ENCODE results near the gene IPO9.

Gene IPO9

GRCh38 chr1:201892211-201892610 lies 63.3 kb downstream of the IPO9 start:
- Histone ChIP-seq H3K9me3 (ENCODE audit: control insufficient read depth in 5 of 5, low read length in 5 of 5) (no peaks in the 10 kb centered on the region), H3K9ac (ENCODE audit: low read length in 5 of 5) (no peak overlapping the region), H3K4me1 (ENCODE audit: control insufficient read depth in 5 of 5, insufficient read depth in 5 of 5, low read length in 5 of 5) (peaks cover 2 to 20% (median 18%) of the 10 kb centered on the region in 5 donors), H3K36me3 (ENCODE audit: control insufficient read depth in 5 of 5, insufficient read depth in 5 of 5, low read length in 5 of 5) (peaks cover 0 to 7% (median 0%) of the 10 kb centered on the region in 5 donors), H3K27ac (ENCODE audit: low read depth, low read length) (no peak overlapping the region), H3K4me3 (ENCODE audit: low read depth in 1 of 5, low read length in 5 of 5) (no peak overlapping the region), H3K27me3 (ENCODE audit: control insufficient read depth in 5 of 5, insufficient read depth in 4 of 5, low read length in 5 of 5) (peaks cover 0 to 3% (median 0%) of the 10 kb centered on the region in 5 donors)

GRCh38 chr1:201893431-201893830 lies 64.5 kb downstream of the IPO9 start:
- Histone ChIP-seq H3K27me3 (ENCODE audit: control insufficient read depth in 5 of 5, insufficient read depth in 4 of 5, low read length in 5 of 5) (peaks cover 0 to 3% (median 0%) of the 10 kb centered on the region in 5 donors), H3K4me3 (ENCODE audit: low read depth in 1 of 5, low read length in 5 of 5) (no peak overlapping the region), H3K9ac (ENCODE audit: low read length in 5 of 5) (no peak overlapping the region), H3K36me3 (ENCODE audit: control insufficient read depth in 5 of 5, insufficient read depth in 5 of 5, low read length in 5 of 5) (peaks cover 0 to 18% (median 7%) of the 10 kb centered on the region in 5 donors), H3K27ac (ENCODE audit: low read depth, low read length) (no peak overlapping the region), H3K9me3 (ENCODE audit: control insufficient read depth in 5 of 5, low read length in 5 of 5) (no peaks in the 10 kb centered on the region), H3K4me1 (ENCODE audit: control insufficient read depth in 5 of 5, insufficient read depth in 5 of 5, low read length in 5 of 5) (peaks cover 2 to 15% (median 13%) of the 10 kb centered on the region in 5 donors)

DNA sequence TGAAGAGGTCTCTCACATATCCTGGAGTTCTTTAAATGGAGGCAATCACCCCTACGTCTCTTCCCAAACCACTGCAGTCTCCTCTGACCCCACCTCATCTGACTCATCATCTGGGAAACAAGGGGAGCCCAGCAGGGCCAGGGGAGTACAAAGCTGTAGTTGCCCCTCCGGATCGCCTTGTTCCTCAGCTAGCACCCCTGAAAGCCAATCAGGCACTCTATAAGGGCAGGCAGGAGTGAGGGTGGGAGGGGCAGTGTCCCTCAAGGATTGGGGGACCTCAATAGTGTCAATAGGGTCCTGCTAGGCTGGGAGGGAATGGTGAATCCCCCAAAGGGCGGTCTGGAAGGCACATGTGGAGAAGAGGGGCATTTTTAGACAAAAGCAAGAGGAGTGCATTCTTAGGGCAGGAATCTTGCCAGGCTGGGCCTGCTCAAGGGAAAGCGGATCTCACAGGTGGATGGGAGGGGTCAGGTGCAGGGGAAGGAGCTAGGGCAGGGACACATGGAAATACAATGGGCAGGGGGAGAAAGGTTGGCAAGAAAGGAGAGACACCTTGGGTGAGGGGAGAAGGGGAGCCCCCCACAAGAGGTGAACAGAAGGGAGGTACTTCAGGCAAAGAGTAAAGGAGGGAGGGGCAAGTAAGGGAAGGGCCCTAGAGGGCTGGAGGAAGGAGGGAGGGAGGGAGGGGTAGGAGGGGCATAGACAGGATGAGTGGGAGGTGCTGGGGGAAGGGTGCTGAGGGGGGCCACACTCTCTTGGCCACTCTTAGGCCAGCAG lies 65.6 kb downstream of the IPO9 start:
- Histone ChIP-seq H3K4me3 (ENCODE audit: low read depth in 1 of 5, low read length in 5 of 5) (no peak overlapping the region), H3K4me1 (ENCODE audit: control insufficient read depth in 5 of 5, insufficient read depth in 5 of 5, low read length in 5 of 5) (peaks cover under 1 to 6% (median 5%) of the 10 kb centered on the region in 5 donors), H3K27ac (ENCODE audit: low read depth, low read length) (no peak overlapping the region), H3K9me3 (ENCODE audit: control insufficient read depth in 5 of 5, low read length in 5 of 5) (no peaks in the 10 kb centered on the region), H3K27me3 (ENCODE audit: control insufficient read depth in 5 of 5, insufficient read depth in 4 of 5, low read length in 5 of 5) (peaks cover 0 to under 1% (median 0%) of the 10 kb centered on the region in 5 donors), H3K9ac (ENCODE audit: low read length in 5 of 5) (no peak overlapping the region), H3K36me3 (ENCODE audit: control insufficient read depth in 5 of 5, insufficient read depth in 5 of 5, low read length in 5 of 5) (peaks cover 0 to 24% (median 7%) of the 10 kb centered on the region in 5 donors)

GRCh38 chr1:201895120-201895665 lies 66.2 kb downstream of the IPO9 start:
- Histone ChIP-seq H3K9ac (ENCODE audit: low read length in 5 of 5) (no peak overlapping the region), H3K27ac (ENCODE audit: low read depth, low read length) (no peak overlapping the region), H3K36me3 (ENCODE audit: control insufficient read depth in 5 of 5, insufficient read depth in 5 of 5, low read length in 5 of 5) (peaks cover 0 to 28% (median 7%) of the 10 kb centered on the region in 5 donors)

GRCh38 chr1:201895913-201896807 lies 67.2 kb downstream of the IPO9 start:
- Histone ChIP-seq H3K4me1 (ENCODE audit: control insufficient read depth in 5 of 5, insufficient read depth in 5 of 5, low read length in 5 of 5) (peaks cover 2 to 12% (median 7%) of the 10 kb centered on the region in 5 donors), H3K4me3 (ENCODE audit: low read depth in 1 of 5, low read length in 5 of 5) (no peak overlapping the region), H3K27ac (ENCODE audit: low read depth, low read length) (no peak overlapping the region), H3K36me3 (ENCODE audit: control insufficient read depth in 5 of 5, insufficient read depth in 5 of 5, low read length in 5 of 5) (peaks cover 0 to 28% (median 7%) of the 10 kb centered on the region in 5 donors), H3K27me3 (ENCODE audit: control insufficient read depth in 5 of 5, insufficient read depth in 4 of 5, low read length in 5 of 5) (no peaks in the 10 kb centered on the region), H3K9ac (ENCODE audit: low read length in 5 of 5) (no peak overlapping the region), H3K9me3 (ENCODE audit: control insufficient read depth in 5 of 5, low read length in 5 of 5) (no peaks in the 10 kb centered on the region)

More at GRCh38 chr1:201895120-201895665, 66.2 kb downstream of the IPO9 start:
- Histone ChIP-seq H3K4me1 (ENCODE audit: control insufficient read depth in 5 of 5, insufficient read depth in 5 of 5, low read length in 5 of 5) (peaks cover 0 to 5% (median 4%) of the 10 kb centered on the region in 5 donors), H3K27me3 (ENCODE audit: control insufficient read depth in 5 of 5, insufficient read depth in 4 of 5, low read length in 5 of 5) (no peaks in the 10 kb centered on the region), H3K9me3 (ENCODE audit: control insufficient read depth in 5 of 5, low read length in 5 of 5) (no peaks in the 10 kb centered on the region), H3K4me3 (ENCODE audit: low read depth in 1 of 5, low read length in 5 of 5) (no peak overlapping the region)

DNA sequence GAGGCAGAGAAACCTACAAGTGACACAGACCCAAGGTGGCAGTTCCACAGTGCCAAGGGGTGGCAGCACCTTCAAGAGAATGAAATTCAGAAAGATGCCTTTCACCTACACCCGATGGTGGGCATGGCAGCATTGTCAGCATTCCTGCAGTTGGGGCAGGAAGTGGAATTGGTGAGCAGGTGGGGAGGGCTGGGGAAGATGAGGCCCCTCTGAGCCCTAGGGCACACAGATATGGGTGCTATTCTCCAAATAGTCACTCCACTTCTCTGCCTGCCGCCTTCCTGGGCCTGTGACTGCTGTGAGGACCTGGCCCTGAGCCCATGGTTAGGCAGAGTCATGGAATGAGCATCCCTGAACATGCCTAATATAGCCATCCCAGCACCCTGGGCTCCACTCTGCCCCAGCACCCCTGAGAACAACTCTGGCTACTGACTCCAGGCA lies 68.0 kb downstream of the IPO9 start:
- no peaks in the 10 kb centered on the region for H3K27me3 ChIP-seq (ENCODE audit: control insufficient read depth in 5 of 5, insufficient read depth in 4 of 5, low read length in 5 of 5)
- no peaks in the 10 kb centered on the region for H3K9me3 ChIP-seq (ENCODE audit: control insufficient read depth in 5 of 5, low read length in 5 of 5)
- H3K4me1 ChIP-seq (ENCODE audit: control insufficient read depth in 5 of 5, insufficient read depth in 5 of 5, low read length in 5 of 5): peaks cover 2 to 12% (median 9%) of the 10 kb centered on the region in 5 donors
- no peak overlapping the region for H3K27ac ChIP-seq (ENCODE audit: low read depth, low read length)
- no peak overlapping the region for H3K9ac ChIP-seq (ENCODE audit: low read length in 5 of 5)
- peaks cover 0 to 28% (median 7%) of the 10 kb centered on the region in 5 donors for H3K36me3 ChIP-seq (ENCODE audit: control insufficient read depth in 5 of 5, insufficient read depth in 5 of 5, low read length in 5 of 5)
- no peak overlapping the region for H3K4me3 ChIP-seq (ENCODE audit: low read depth in 1 of 5, low read length in 5 of 5)

DNA sequence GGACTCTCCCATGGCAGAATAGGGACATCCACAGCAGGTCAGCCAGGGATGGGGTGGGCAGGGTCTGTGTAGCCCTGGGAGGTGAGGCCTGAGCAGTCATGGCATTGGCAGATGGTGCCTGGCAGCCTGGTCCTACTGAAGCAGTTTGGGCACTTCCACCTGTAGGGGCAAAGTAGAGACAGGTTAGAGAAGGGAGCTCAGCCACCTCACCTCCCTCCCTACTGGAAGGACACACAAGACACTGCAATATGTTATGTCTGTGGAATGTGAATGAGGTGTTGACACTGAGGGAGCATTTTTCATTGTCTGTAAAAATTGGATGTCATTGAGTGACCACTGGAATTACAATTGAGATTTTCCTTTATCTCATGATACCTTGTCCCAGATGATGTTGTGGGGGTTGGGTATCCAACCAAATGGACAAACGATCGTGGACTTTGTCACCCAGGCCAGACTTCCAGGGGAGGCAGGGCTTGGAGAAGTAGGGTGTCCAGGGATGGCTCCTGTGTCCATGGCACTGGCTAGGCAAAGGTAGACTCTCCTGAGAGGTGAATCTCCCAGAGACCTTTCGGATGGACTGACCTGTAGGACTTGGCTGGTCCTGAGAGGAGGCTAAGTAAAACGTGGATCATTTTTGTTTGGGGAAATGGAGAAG lies 69.4 kb downstream of the IPO9 start:
- no peak overlapping the region for H3K9ac ChIP-seq (ENCODE audit: low read length in 5 of 5)
- peaks cover 3 to 23% (median 21%) of the 10 kb centered on the region in 5 donors for H3K4me1 ChIP-seq (ENCODE audit: control insufficient read depth in 5 of 5, insufficient read depth in 5 of 5, low read length in 5 of 5)
- no peaks in the 10 kb centered on the region for H3K9me3 ChIP-seq (ENCODE audit: control insufficient read depth in 5 of 5, low read length in 5 of 5)
- H3K27me3 ChIP-seq (ENCODE audit: control insufficient read depth in 5 of 5, insufficient read depth in 4 of 5, low read length in 5 of 5): no peaks in the 10 kb centered on the region
- H3K27ac ChIP-seq (ENCODE audit: low read depth, low read length): no peak overlapping the region
- no peak overlapping the region for H3K4me3 ChIP-seq (ENCODE audit: low read depth in 1 of 5, low read length in 5 of 5)
- H3K36me3 ChIP-seq (ENCODE audit: control insufficient read depth in 5 of 5, insufficient read depth in 5 of 5, low read length in 5 of 5): peaks cover 0 to 28% (median 7%) of the 10 kb centered on the region in 5 donors

DNA sequence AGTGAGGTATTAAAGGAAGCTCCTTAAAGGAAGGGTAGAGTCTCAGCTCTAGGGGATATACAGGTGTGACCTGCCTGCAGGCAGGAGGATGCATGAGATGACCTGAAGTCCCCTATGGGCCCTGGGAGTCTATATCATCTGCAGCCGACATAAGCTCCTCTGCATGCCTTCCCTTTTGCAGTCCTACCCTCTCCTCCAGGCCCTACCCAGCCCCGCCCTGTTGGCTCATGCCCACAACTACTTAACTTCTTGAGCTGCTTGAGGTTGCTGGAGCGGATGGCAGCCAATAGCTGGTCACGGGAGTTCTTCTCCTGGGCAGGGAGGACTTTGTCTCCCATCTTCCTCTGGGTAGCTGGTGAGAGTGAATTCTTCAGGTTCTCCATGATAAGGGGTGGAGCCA lies 70.0 kb downstream of the IPO9 start:
- Histone ChIP-seq H3K4me1 (ENCODE audit: control insufficient read depth in 5 of 5, insufficient read depth in 5 of 5, low read length in 5 of 5) (peaks cover 3 to 29% (median 26%) of the 10 kb centered on the region in 5 donors), H3K27ac (ENCODE audit: low read depth, low read length) (no peak overlapping the region)

DNA sequence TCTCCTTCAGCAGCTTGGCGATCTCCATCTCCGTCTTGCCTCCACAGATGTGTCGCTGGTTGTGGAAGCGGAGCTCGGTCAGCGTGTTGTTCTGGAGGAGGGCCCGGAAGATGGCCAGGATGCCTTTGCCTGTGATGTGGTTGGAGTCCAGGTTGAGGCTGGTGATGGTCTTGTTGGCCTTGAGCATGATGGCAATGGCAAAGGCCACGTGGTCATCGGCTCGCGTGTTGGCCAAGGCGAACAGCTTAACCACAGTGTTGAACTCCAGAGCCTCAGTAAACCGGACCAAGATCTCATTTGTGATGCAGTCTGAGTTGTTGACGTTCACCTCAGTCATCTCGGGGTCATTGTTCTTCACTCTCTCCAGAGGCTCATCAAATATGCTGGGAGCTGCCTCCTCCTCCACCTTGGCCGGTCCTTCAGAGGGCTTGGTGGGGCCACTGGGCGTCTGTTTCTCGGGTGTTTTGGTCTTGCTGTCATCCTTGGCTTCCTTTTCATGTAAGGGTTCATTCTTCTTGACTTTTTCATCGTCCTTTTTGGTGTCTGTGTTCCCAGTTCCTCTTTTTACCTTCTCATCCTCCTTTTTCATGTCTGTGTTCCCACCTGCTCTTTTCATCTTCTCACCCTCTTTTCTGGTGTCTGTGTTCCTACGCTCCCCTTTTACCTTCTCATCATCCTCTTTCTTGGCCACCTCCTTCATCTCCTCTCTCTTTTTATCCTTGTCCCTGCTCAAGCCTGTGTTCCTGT lies 70.9 kb downstream of the IPO9 start:
- peak overlapping the region; percentile 0 for H3K27ac ChIP-seq (ENCODE audit: low read depth, low read length)
- H3K4me3 ChIP-seq (ENCODE audit: low read depth in 1 of 5, low read length in 5 of 5): no peak overlapping the region
- H3K27me3 ChIP-seq (ENCODE audit: control insufficient read depth in 5 of 5, insufficient read depth in 4 of 5, low read length in 5 of 5): no peaks in the 10 kb centered on the region
- H3K36me3 ChIP-seq (ENCODE audit: control insufficient read depth in 5 of 5, insufficient read depth in 5 of 5, low read length in 5 of 5): peaks cover 0 to 28% (median 7%) of the 10 kb centered on the region in 5 donors
- H3K9me3 ChIP-seq (ENCODE audit: control insufficient read depth in 5 of 5, low read length in 5 of 5): no peaks in the 10 kb centered on the region
- no peak overlapping the region for H3K9ac ChIP-seq (ENCODE audit: low read length in 5 of 5)
- peaks cover 3 to 35% (median 32%) of the 10 kb centered on the region in 5 donors for H3K4me1 ChIP-seq (ENCODE audit: control insufficient read depth in 5 of 5, insufficient read depth in 5 of 5, low read length in 5 of 5)

More for the DNA sequence above, 70.0 kb downstream of the IPO9 start:
- Histone ChIP-seq H3K27me3 (ENCODE audit: control insufficient read depth in 5 of 5, insufficient read depth in 4 of 5, low read length in 5 of 5) (no peaks in the 10 kb centered on the region), H3K9ac (ENCODE audit: low read length in 5 of 5) (no peak overlapping the region), H3K9me3 (ENCODE audit: control insufficient read depth in 5 of 5, low read length in 5 of 5) (no peaks in the 10 kb centered on the region), H3K36me3 (ENCODE audit: control insufficient read depth in 5 of 5, insufficient read depth in 5 of 5, low read length in 5 of 5) (peaks cover 0 to 28% (median 7%) of the 10 kb centered on the region in 5 donors), H3K4me3 (ENCODE audit: low read depth in 1 of 5, low read length in 5 of 5) (no peak overlapping the region)

All from subcutaneous abdominal adipose tissue (tissue), 5 donors.